HL-60 (cell line): Measurements from ENCODE around the gene IARS1.

Experiments
- DNase-seq, 2 experiments: peaks; one replicate each; pipeline ENCODE4 v3.0.0-alpha.2; 2010 to 2020; ENCODE audit warnings: low read depth in 1 of 2, low spot score in 1 of 2
- H3K27ac ChIP-seq: fragments of 250-450 bp; sonication (Bioruptor Pico); replicated peaks from 2 replicates; pipeline ENCODE4 v1.5.1; 2020; ENCODE audit warnings: mild to moderate bottlenecking, moderate library complexity
- H3K27me3 ChIP-seq: fragments of 250-450 bp; sonication (Bioruptor Pico); 2 replicates; pipeline ENCODE4 v1.5.1; 2021; ENCODE audit warnings: mild to moderate bottlenecking, moderate library complexity; ENCODE audit not compliant: insufficient read depth, poor library complexity, severe bottlenecking
- H3K4me3 ChIP-seq: replicated peaks from 2 replicates; pipeline ENCODE4 v1.5.1; 2011; ENCODE audit warnings: mild to moderate bottlenecking, control low read depth, low read length; ENCODE audit not compliant: insufficient read depth
- CTCF ChIP-seq: IDR thresholded peaks from one replicate; pipeline ENCODE4 v1.5.1; 2011; ENCODE audit warnings: low read length, control low read depth, inconsistent platforms; ENCODE audit not compliant: insufficient read depth
- GABPA ChIP-seq: IDR thresholded peaks from 2 replicates; pipeline ENCODE4 v1.6.1; 2012; ENCODE audit warnings: low read depth
- POLR2AphosphoS5 ChIP-seq: IDR thresholded peaks from 2 replicates; pipeline ENCODE4 v1.6.1; 2012; ENCODE audit warnings: low read depth
- REST ChIP-seq: IDR thresholded peaks from 2 replicates; pipeline ENCODE4 v1.6.1; 2012; ENCODE audit warnings: low read depth; ENCODE audit not compliant: insufficient replicate concordance
- SPI1 ChIP-seq: IDR thresholded peaks from 2 replicates; pipeline ENCODE4 v1.6.1; 2012; ENCODE audit warnings: low read depth, mild to moderate bottlenecking, borderline replicate concordance

The IARS1 gene

GRCh38 chr9:92308893-92309292 lies 15.4 kb upstream of the IARS1 start:
- TF ChIP-seq POLR2AphosphoS5 (no peak), GABPA (no peak), CTCF (no peak), REST (no peak), SPI1 (no peak)
- no peak for DNase-seq
- H3K4me3 ChIP-seq: no peak overlapping the region
- no peak overlapping the region for H3K27ac ChIP-seq
- H3K27me3 ChIP-seq: no peaks in the 10 kb centered on the region

GRCh38 chr9:92300936-92301335 lies 7.4 kb upstream of the IARS1 start:
- Histone ChIP-seq H3K27me3 (no peaks in the 10 kb centered on the region), H3K27ac (no peak overlapping the region), H3K4me3 (no peak overlapping the region)
- TF ChIP-seq SPI1: no peak
- no peak for TF ChIP-seq REST
- TF ChIP-seq CTCF: no peak
- TF ChIP-seq POLR2AphosphoS5: no peak
- no peak for TF ChIP-seq GABPA
- no peak for DNase-seq

- Histone ChIP-seq H3K27me3 (no peaks in the 10 kb centered on the region), H3K4me3 (no peak overlapping the region), H3K27ac (no peak overlapping the region)
- no peak for TF ChIP-seq CTCF
- TF ChIP-seq REST: no peak
- no peak for TF ChIP-seq POLR2AphosphoS5
- TF ChIP-seq GABPA: no peak
- no peak for TF ChIP-seq SPI1
- peak in 1 of 2 experiments; percentile 53 for DNase-seq
Observed at GRCh38 chr9:92299116-92299515, 5.6 kb upstream of the IARS1 start.
